NCI-H128 (cell line): ENCODE measurements around the gene DGCR8.

Experiments
- DNase-seq: peaks from one replicate; lab custom pipeline; 2025; ENCODE audit not compliant: unreplicated experiment; lab: John Stamatoyannopoulos, UW

Gene DGCR8

DNA sequence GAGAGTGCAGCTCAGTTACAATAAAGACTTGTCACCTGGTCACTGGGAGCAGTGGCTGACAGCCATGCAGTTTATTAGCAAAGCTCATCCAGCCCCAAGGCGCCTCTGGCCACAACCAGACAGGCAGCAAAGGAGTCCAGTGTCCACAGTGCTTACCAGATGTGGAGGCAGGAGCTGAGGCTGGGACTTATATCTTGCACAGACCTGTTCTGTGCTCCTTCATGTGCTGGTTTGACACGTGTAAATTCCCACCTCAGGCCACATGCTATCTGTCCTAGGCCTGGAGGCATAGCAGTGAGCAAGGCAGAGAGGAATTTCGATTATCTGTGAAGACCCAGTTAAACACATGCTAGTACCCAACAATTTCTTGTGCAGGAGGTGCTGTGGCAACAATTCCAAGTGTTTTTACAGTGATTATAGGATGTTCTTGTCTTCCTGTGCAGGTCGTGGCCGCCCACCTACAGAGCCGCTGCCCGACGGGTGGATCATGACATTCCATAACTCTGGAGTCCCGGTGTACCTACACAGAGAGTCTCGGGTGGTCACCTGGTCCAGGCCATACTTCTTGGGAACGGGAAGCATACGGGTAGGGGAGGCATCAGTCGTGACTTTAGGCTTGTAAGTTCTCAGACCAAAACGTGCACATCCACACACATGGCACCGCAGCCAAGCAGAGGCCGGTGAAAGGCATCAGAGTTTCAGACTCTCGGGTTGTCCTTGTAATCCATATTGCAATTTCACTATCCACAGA is 9.4 kb downstream of the DGCR8 start:
- no peak for DNase-seq

DNA sequence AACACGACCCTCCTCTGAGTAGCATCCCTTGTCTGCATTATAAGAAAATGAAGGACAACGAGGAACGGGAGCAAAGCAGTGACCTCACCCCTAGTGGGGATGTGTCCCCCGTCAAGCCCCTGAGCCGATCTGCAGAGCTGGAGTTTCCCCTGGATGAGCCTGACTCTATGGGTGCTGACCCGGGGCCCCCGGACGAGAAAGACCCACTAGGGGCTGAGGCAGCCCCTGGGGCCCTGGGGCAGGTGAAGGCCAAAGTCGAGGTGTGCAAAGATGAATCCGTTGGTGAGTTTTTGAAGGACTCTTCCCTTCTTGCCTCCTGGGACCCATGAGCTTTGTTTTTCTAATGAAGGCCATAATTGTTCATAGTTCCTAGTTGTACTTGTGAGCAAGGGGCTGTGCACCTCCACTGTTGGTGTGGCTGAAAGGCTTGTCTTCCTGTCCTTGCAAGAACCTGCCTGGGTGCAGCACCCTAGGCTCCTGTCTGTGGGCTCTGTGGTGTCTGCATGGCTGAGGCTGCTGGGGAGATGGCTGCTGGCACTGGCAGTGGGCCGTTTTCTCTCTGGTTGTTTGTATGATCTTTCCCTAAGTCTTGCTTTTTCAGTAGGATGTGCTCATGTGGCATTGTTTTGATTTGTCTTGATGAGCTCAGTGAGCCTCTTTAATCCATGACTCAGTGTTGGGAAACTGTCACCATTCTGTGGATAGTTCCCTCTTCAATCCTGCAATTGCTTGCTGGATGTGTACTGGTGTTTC is 10.1 kb downstream of the DGCR8 start:
- DNase-seq, result no peak

DNA sequence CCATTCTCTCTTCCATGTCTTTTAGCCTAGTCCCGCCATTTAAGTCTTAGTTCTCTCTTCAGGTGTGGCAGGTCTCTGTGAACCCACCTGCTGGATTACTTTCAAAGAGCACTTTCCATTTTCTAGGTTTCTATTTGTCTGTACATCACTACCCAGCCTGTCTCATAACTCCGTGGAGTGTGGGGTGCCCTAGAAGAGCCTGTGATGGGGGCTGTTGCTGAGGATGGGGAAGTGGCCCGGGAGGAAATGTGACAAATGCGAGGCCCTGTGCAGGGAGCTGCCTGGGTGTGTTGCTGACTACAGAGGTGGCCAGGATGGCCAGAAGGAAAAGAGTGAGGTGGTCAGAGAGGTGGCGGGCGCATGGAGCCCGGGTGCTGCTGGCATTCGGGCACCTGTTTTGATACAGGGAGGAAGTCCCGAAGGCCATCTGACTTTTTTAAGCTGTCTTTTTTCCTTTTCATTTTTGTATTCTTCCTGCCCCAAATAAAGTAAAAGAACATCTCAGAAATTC is 10.7 kb downstream of the DGCR8 start:
- DNase-seq, result no peak

DNA sequence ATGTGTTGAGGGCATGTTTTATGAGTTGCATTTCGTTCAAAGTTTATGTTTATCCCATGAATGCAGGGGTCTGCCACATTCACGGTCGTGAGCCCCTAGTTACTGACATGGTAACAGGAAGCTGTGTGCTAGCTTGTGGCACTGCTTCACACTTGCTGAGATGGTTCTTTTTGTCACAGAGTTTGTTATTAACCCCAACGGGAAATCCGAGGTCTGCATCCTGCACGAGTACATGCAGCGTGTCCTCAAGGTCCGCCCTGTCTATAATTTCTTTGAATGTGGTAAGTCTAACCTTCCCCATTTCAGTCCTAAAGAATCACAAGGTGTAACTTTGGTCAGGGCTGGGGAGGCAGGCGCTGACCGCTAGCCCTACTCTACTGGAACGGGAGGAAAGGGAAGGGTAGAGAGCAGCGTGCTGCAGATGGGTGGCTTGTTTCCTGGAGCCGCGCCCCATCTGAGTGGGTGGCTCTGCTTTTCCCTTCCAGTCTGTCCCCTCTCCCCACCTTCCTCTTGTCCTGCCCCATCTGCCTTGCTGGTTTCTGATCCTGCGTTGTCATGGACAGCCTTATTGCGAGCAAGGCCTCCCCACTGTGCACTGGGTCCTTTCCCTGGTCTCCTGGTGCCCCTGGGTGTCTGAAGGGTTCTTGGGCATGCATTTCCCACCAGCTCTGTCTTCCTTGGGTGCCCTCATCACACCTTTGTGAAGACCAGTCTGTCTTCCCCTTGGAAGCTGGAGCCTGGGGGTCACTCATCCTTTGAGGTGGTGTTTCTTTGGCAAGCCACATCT is 11.8 kb downstream of the DGCR8 start:
- no peak for DNase-seq

DNA sequence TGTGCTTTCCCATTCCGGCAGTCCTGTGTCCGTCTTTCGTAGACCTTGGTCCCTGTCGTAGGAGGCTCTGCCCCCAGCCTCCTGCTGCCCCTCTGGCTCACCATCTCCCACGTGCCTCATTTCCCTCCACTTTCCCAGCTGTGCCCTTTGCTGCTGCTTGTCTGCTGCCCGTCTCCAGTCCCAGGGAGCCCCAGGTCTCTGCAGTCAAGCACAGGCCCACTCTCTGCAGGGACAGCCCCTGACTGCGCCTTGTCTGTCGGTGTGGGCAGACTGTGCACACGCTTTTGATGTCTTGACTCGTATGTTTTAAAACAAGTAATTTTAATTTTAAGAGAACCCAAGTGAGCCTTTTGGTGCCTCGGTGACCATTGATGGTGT is 12.4 kb downstream of the DGCR8 start:
- no peak for DNase-seq

DNA sequence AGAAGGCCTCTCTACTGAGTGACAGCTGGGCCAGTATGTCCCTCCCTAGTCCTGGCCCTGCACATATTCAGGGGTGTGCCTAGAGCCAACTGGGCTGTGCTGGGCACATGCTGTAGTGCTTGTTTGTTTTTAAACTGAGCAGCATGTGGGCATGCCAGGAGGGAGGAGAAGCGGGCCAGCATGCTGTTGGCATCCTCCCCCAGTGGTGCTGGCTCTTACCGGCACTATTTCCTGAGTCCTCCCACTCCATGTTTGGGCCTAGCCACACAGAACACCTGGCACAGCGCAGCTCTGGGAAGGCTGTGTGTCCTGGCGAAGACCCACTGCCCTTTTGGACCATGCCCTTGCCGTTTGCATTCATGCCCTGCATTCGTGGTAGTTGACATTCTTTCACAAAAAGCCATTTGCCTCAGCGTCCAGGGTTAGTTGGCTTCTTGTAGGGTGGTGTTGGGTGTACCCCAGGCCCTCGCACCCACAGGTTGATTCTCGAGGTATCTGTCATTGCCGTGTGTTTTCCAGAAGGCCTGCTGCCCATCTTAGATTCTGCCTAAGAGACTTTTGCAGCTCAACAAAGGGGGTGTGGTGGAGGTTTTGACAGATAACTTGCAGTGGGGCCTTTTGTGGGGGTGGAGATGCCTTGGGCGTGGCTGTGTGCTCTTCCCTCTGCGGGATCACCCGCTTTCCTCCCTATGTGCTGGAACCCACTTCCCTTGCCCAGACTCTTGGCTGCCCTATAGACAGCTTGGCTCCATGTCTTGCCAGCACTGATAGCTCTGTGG is 13.6 kb downstream of the DGCR8 start:
- no peak for DNase-seq

DNA sequence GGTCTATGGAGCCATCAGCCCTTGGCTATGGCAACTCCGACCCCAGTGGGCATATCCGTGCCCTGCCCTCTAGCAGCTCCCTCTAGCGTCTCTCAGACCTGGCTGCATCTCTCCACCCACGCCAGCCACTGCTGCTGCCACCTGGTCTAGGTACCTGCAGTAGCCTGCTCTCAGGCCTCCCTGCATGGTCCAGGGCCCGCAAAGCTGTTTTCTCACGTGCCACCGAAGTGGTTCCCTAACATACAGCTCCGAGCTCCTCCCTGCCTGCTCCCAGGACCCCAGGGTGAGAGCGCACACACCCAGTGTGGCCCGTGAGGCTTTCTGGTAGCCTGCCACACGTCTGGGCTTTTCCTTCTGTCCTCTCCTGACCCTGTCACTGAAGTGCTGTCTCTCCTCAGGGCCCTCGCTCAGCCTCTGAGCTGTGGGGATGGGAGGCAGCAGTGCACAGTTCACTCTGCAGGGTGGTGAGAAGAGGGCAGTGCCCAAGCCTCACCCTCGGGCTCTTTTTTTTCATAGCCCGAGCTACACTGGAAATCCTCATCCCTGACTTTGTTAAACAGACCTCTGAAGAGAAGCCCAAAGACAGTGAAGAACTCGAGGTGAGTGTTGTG is 14.3 kb downstream of the DGCR8 start:
- DNase-seq, result no peak

DNA sequence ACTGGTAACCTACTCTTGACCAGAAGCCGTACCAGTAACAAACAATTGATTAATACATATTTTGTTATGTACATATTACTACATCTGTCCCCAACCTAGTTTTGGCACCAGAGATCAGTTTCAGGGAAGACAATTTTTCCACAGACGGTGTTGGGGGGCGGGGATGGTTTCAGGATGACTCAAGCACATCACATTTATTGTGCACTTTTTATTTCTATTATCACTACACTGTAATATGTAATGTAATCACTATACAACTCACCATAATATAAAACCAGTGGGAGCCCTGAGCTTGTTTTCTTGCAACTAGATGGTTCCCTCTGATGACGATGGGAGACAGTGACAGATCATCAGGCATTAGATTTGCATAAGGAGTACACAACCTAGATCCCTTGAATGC is 15.5 kb downstream of the DGCR8 start:
- DNase-seq, result no peak

DNA sequence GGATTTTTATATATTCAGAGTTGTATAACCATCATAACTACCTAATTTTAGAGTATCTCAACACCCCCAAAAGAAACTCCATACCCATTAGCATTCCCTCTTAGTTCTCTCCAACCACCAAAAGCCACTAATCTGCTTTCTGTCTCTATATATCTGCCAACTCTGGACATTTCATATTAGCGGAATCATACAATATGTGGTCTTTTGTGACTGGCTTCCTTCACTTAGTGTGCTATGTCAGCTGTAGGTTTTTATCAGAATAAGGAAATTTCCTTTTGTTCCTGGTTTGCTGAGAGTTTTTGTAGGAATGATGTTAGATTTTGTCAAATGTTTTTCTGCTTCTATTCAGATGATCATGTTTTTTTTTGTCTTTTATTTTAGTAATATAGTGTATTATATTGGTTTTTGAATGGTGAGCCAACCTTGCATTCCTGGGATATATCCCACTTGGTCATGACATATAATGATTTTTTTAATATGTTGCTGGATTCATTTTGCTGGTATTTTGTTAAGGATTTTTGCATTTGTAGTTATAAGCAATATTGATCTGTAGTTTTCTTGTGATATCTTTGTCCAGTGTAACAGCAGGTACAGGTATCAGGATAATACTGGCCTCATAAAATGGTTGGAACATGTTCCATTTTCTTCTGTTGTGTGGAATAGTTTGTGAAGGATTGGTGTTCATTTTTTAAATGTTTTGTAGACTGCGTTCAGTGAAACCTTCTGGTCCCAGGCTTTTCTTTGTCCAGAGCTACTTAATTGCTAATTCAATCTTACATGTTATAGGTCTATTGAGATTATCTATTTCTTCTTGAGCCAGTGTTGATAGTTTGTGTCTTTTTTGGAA is 16.8 kb downstream of the DGCR8 start:
- DNase-seq, result no peak

DNA sequence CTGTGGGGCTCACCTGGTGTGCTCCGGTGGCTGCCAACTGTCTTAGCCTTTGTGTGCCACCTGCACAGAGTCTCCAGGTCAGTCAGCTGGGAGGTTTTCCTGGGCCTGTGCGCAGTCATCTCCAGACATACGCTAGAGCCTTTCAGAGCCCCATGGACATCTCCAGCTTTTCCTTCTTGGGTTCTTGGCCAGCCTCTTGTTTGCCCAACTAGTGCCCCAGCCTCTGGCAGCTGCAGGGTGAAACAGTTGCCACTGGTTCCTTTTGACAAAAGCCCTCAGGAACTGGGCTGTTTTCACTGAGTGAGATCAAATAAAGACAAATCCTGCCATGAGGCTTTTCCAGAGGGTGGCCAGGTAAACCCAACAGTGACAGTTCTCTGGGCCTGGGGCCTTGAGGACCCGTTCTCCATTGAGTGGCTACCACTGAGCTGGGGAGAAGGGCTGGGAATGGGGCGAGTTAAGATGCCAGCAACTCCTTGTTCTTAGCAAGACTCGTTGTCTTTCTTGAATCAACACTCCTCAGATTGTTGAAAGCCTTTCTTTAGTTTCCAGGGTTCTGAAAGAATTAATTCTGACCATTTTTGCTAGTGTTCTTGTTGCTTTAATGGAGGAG is 19.2 kb downstream of the DGCR8 start:
- no peak for DNase-seq

DNA sequence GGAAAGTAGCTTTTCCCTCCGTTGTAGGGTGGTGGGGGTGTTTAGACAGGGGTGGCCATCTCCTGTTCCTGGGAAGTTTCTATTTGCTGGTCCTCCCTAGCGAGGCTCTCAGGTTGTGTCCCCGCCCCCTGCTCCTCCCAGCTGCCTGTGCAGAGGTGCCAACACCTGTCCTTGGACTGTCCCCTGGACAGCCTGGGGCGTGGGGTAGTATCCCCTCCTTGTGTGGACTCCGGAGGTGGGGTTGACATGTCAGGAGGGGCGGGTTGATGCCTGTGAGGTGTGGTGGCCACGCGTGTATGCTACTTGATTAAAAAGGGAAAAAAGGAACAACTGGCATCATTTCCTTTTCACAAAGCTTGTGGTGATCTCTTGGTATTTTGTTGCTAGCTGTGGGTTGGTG is 21.6 kb downstream of the DGCR8 start:
- DNase-seq, result no peak

DNA sequence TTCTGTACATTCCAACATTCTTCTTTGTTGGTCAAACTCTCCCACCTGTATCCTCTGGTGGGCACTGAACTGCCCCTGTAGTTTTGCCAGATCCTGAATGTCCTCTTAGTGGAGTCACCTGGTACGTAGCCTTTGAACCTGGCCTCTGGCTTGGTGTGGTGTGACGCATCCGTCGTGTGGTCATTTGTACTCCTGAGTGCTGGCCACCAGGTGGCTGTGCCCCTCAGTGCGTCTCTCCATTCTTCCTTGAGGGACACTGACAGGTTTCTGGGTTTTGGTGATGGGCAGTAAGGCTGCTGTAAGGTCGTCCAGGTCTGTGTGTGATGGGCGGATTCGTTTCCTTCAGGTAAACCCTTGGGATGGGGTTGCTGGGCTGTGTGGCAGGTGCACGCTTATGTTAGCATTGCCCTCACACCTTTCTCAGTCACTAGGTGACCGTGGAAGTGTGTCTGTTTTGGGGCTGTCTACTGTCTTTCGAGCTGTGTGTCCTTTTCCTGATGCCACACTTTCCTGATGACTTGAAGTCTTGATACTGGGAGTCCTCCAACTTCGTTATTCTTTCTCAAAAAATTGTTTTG is 22.3 kb downstream of the DGCR8 start:
- DNase-seq, result no peak

DNA sequence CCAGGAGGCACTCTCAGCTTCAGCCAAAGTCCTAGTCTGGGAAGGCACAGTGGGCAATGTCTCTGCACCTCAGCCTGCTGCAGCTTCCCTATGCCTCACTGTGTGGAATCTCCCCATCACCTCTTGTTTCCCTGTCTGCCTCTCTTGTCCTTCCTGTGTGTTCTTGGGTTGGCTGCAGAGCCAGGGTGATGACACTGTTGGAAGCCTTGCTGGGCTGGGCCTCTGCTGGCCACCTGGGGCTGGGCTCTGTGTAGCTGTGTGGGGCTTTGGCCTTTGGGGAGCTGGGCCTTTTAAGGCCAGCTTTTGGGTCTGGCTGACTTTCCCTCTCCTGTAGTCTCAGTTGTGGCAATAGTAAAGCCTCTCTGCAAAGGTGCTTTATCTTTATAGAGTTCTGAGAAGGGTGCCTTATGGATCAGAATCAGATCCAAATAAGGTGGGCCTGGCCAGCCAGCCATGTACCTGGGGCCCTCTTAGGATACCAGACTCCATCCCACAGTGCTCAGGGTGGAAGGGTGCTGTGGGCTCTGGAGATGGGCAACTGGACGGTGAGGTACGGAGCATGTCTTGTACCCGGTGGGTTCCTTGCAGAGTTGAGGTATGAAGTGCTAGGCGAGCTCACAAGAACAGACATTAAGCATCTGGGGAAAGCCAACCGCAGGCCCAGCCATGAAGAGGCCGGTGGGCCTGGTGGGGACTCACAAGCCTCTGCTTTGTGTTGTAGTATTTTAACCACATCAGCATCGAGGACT is 25.6 kb downstream of the DGCR8 start:
- DNase-seq, result no peak

DNA sequence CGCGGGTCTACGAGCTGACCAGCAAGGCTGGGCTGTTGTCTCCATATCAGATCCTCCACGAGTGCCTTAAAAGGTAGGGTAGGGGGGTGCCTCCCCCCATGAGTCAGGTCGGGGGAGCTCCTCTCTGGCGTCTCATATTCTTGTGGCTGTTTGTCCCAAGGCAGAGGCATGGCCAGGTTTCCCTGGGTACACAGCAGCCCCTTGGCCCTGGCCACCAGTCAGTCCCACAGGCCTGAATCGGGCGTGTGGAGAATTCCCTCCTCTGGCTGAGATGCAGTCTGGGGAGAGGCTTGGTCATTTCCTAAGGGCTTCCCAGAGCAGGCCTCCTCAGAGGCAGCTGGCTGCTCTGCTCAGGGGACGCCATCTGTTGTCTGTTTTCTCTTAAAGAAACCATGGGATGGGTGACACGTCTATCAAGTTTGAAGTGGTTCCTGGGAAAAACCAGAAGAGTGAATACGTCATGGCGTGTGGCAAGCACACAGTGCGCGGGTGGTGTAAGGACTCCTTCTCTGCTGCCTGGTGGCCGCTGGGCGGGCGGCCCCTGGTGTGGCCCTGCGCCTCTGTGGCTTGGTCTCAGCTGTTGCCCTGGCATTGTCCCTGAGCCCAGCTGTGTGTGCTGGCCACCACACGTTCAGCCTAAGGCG is 26.3 kb downstream of the DGCR8 start:
- no peak for DNase-seq

DNA sequence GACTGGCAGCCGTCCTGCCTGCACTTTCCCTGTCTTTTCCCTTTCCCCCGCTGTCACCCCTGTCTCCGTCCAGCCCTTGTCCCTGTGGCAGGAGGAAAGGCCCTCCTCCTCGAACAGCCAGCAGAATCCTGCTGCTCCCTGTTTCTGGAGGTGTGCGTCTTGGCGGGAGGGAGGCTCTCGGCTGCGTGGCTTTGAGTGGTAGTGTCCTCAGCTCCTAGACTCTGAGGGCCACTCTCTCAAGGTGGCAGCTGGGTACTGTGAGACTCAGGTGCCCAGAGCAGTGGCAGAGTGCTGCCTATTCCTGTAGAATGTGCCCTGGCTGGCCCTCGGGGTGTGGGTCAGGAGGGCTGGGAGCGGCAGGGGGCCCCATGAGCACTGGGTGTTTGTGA is 26.8 kb downstream of the DGCR8 start:
- DNase-seq, result no peak

DNA sequence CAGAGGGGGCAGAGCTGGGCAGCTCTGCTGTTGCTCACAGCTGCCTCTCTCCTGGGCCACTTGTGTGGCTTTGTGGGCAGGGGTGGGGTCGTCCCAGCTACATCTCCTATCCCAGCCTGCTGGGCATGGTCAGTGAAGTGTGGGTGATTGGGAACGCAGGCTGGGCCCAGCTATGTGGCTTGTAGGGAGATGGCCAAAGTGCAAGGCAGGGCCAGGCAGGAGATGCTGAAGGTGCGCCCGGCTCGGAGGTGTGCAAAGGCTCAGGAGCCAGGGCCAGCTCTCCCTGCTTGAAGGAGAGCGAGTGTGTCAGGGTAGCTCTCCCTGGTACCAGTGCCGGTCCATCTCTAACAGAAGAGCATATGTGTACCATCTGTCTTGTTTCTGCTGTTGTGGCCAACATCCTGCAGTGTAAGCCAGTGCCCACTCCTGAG is 27.4 kb downstream of the DGCR8 start:
- no peak for DNase-seq

DNA sequence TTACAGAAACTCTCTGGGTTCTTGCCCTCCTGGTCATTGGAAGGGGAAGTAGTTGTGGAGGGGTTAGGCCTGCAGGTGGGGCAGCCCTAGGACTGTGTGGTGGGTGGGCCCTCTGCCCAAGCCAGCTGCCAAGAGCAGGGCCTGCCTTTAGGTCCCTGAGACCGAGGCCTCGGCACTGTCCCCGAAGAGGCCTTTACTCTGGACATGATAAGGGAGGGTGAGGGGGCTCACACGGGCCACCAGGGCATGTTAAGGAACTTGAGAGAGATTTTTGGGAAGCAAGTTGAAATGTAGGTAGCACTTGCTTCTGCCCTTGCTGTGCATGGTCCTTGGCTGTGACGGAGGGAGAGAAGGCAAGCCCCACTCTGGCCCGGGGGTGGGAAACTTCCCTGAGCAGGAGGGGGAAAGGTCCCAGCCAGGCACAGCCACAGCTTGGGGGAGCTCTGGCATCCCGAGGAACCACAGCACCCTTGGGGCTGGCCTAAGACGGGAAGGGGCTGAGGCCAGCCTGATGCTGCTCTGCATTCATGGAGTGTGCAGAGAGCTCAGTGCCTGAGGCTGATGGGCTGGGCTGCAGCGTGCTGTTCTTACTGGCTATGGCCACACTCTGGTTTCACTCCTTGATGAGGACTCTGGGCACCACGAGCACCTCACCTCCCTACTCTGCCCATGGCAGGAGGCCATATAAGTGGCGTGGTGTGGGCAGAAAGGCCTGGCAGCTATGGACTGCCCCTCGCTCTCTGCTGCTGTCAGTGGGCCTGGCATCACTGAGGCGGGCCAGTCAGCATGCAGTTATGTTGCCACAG is 28.1 kb downstream of the DGCR8 start:
- DNase-seq, result no peak
